ENCODE measurements around the gene TMEM54.

Gene TMEM54

DNA sequence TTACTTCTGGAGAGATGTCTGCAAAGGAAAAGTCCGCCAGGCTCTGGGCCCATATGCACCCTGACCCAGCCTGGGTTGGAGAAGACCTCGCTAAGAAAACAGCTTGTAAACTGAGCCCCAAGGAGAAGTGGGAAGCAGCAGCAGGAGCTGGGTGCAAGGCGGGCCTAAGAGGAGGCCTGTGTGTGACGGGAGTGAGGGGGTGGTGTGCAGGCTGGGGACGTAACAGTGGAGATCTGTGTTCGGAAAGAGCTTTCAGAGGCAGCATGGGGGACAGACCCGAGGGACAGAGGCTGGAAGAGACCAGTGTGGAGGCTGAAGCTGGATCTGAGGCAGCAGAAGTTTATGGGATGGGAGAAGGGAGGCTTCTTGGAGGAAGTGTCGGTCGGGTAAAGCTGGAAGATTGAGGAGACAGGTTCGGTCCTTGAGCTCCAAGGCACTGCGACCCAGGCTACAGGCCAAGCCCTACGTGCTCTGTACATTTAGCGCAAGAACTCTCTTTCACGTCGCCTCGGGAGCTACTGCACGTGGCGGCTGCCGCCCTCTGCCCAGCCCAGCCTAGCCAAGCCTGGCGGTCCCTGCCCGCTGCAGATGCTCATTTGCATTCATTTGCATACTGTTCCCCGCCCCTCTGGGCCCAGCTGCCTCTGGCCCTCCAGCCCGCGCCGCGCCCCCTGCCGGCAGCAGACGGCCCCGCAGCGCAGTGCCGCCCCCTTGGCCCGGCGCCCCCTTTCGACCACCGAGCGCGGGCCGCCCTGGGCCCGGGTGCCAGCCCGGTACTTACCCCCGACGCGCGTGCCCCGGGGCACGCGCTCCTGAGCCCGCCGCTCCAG, 8.6 kb downstream of the TMEM54 start:
- peak overlapping the region; percentile 63 for H3K4me3 ChIP-seq (ENCODE audit: low read length)
- H3K27me3 ChIP-seq (replicated peaks; ENCODE audit: control insufficient read depth, insufficient read depth, low read length): peaks cover 27% of the 10 kb centered on the region
- no peak overlapping the region for H3K9ac ChIP-seq (ENCODE audit: low read length)
- no peaks in the 10 kb centered on the region for H3K4me1 ChIP-seq (ENCODE audit: control insufficient read depth, insufficient read depth, low read length)
- DNase-seq (ENCODE audit: low read depth): peak; percentile 52
- no peaks in the 10 kb centered on the region for H3K36me3 ChIP-seq (ENCODE audit: control insufficient read depth, insufficient read depth, low read length, severe bottlenecking)
- H3K9me3 ChIP-seq (ENCODE audit: control insufficient read depth, low read length): no peaks in the 10 kb centered on the region

DNA sequence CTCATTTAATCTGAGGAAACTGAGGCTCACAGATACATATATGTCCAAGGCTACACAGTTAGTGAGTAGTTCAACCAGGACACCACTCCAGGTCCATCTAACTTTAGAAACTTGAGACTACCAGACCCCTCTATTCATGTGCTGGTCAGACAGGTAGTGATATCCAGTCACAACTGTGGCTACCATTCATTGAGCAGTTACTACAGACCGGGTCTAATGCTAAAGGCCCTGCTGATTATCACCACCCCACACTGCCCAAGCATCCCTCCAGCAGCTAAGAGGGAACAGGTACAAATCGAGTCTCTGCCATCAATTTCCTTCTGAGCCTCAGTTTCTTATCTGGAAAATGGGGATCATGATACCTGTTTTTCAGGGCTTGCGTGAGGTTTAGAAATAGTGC, 9.6 kb downstream of the TMEM54 start:
- Histone ChIP-seq H3K4me1 (ENCODE audit: control insufficient read depth, insufficient read depth, low read length) (no peaks in the 10 kb centered on the region), H3K4me3 (ENCODE audit: low read length) (no peak overlapping the region), H3K9ac (ENCODE audit: low read length) (no peak overlapping the region), H3K36me3 (ENCODE audit: control insufficient read depth, insufficient read depth, low read length, severe bottlenecking) (no peaks in the 10 kb centered on the region), H3K27me3 (replicated peaks; ENCODE audit: control insufficient read depth, insufficient read depth, low read length) (peaks cover 36% of the 10 kb centered on the region), H3K9me3 (ENCODE audit: control insufficient read depth, low read length) (no peaks in the 10 kb centered on the region)
- no peak for DNase-seq (ENCODE audit: low read depth)

DNA sequence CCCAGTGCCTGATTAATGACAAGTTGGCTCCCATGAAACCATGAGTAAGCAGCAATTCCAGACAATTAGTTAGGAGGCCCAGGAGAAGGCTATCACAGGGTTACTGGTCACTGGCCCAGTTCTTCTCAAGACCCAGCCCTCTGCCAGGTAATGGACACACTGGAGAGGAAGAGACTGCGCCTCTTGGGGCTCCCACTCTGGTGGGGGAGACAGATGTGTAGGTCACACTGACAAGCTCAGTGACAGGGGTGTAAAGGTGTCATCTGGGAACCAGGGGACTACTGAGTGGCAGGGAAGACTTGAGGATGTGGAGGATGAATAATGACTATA, 10.0 kb downstream of the TMEM54 start:
- H3K27me3 ChIP-seq (replicated peaks; ENCODE audit: control insufficient read depth, insufficient read depth, low read length): peaks cover 36% of the 10 kb centered on the region
- H3K4me1 ChIP-seq (ENCODE audit: control insufficient read depth, insufficient read depth, low read length): no peaks in the 10 kb centered on the region
- no peaks in the 10 kb centered on the region for H3K36me3 ChIP-seq (ENCODE audit: control insufficient read depth, insufficient read depth, low read length, severe bottlenecking)
- H3K9ac ChIP-seq (ENCODE audit: low read length): no peak overlapping the region
- no peaks in the 10 kb centered on the region for H3K9me3 ChIP-seq (ENCODE audit: control insufficient read depth, low read length)
- no peak overlapping the region for H3K4me3 ChIP-seq (ENCODE audit: low read length)
- DNase-seq (ENCODE audit: low read depth): no peak

GRCh38 chr1:32890516-32891240, 10.5 kb downstream of the TMEM54 start:
- H3K9me3 ChIP-seq (ENCODE audit: control insufficient read depth, low read length): no peaks in the 10 kb centered on the region
- H3K36me3 ChIP-seq (ENCODE audit: control insufficient read depth, insufficient read depth, low read length, severe bottlenecking): no peaks in the 10 kb centered on the region
- H3K9ac ChIP-seq (ENCODE audit: low read length): no peak overlapping the region
- no peaks in the 10 kb centered on the region for H3K4me1 ChIP-seq (ENCODE audit: control insufficient read depth, insufficient read depth, low read length)
- H3K27me3 ChIP-seq (replicated peaks; ENCODE audit: control insufficient read depth, insufficient read depth, low read length): peaks cover 39% of the 10 kb centered on the region
- DNase-seq (ENCODE audit: low read depth): no peak
- no peak overlapping the region for H3K4me3 ChIP-seq (ENCODE audit: low read length)

DNA sequence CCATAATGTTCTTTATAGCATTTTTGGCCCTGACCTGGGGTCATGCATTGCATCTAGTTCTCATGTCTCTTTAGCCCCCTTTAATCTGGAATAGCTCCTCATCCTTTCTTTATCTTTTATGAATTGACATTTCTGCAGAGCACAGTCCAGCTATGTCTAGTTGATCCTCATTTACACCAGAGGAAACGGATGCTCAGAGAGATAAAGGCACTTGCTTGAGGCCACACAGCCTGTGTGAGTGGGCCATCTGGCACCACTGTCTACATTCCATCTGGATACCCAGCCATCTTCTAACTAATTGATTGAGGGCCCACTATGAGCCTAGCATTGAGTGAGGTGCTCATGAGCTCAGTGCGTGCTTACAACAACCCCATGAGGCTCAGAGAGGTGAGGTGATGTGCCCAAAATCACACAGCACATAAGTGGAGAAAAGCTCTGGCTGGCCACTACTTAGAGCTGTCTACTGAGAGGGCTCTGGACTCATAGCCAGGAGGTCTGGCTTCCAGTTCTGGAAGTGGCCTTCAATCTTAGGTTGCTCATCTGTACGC, 11.4 kb downstream of the TMEM54 start:
- Histone ChIP-seq H3K4me1 (ENCODE audit: control insufficient read depth, insufficient read depth, low read length) (no peaks in the 10 kb centered on the region), H3K9ac (ENCODE audit: low read length) (no peak overlapping the region), H3K36me3 (ENCODE audit: control insufficient read depth, insufficient read depth, low read length, severe bottlenecking) (no peaks in the 10 kb centered on the region), H3K27me3 (replicated peaks; ENCODE audit: control insufficient read depth, insufficient read depth, low read length) (peaks cover 48% of the 10 kb centered on the region), H3K4me3 (ENCODE audit: low read length) (no peak overlapping the region), H3K9me3 (ENCODE audit: control insufficient read depth, low read length) (no peaks in the 10 kb centered on the region)
- DNase-seq (ENCODE audit: low read depth): no peak

- Histone ChIP-seq H3K36me3 (ENCODE audit: control insufficient read depth, insufficient read depth, low read length, severe bottlenecking) (no peaks in the 10 kb centered on the region), H3K9me3 (ENCODE audit: control insufficient read depth, low read length) (no peaks in the 10 kb centered on the region), H3K4me1 (ENCODE audit: control insufficient read depth, insufficient read depth, low read length) (no peaks in the 10 kb centered on the region), H3K9ac (ENCODE audit: low read length) (no peak overlapping the region), H3K27me3 (replicated peaks; ENCODE audit: control insufficient read depth, insufficient read depth, low read length) (peaks cover 56% of the 10 kb centered on the region), H3K4me3 (ENCODE audit: low read length) (no peak overlapping the region)
- DNase-seq (ENCODE audit: low read depth): no peak
Measured at GRCh38 chr1:32888677-32889420, 12.3 kb downstream of the TMEM54 start.

DNA sequence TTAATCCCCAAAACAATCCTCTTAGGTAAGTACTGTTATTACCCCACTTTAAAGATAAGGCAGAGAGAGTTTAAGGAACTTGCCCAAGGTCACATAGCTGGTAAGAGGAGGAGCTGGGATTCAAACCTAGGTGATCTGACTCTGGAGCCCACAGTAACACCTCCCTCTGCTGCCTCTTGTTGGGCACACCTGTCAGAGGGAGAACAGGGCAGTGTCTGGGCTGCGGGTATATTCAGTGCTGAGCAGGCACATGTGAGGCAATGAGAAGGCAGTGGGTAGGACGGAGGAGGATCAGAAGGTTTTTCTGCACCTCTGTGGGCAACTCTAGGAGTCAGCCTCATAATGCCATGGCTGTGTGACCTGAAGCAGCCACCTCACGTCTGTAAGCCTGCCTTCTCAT, 13.1 kb downstream of the TMEM54 start:
- DNase-seq (ENCODE audit: low read depth): no peak
- no peak overlapping the region for H3K9ac ChIP-seq (ENCODE audit: low read length)
- H3K4me1 ChIP-seq (ENCODE audit: control insufficient read depth, insufficient read depth, low read length): no peaks in the 10 kb centered on the region
- no peaks in the 10 kb centered on the region for H3K36me3 ChIP-seq (ENCODE audit: control insufficient read depth, insufficient read depth, low read length, severe bottlenecking)
- H3K9me3 ChIP-seq (ENCODE audit: control insufficient read depth, low read length): no peaks in the 10 kb centered on the region
- no peak overlapping the region for H3K4me3 ChIP-seq (ENCODE audit: low read length)
- peaks cover 63% of the 10 kb centered on the region for H3K27me3 ChIP-seq (replicated peaks; ENCODE audit: control insufficient read depth, insufficient read depth, low read length)

- Histone ChIP-seq H3K9ac (ENCODE audit: low read length) (no peak overlapping the region), H3K4me1 (ENCODE audit: control insufficient read depth, insufficient read depth, low read length) (no peaks in the 10 kb centered on the region), H3K36me3 (ENCODE audit: control insufficient read depth, insufficient read depth, low read length, severe bottlenecking) (no peaks in the 10 kb centered on the region), H3K9me3 (ENCODE audit: control insufficient read depth, low read length) (no peaks in the 10 kb centered on the region), H3K4me3 (ENCODE audit: low read length) (no peak overlapping the region), H3K27me3 (replicated peaks; ENCODE audit: control insufficient read depth, insufficient read depth, low read length) (peaks cover 62% of the 10 kb centered on the region)
- no peak for DNase-seq (ENCODE audit: low read depth)
Measured at GRCh38 chr1:32887623-32888022, 13.6 kb downstream of the TMEM54 start.

GRCh38 chr1:32886828-32887414, 14.3 kb downstream of the TMEM54 start:
- Histone ChIP-seq H3K4me3 (ENCODE audit: low read length) (no peak overlapping the region), H3K27me3 (replicated peaks; ENCODE audit: control insufficient read depth, insufficient read depth, low read length) (peaks cover 58% of the 10 kb centered on the region), H3K36me3 (ENCODE audit: control insufficient read depth, insufficient read depth, low read length, severe bottlenecking) (no peaks in the 10 kb centered on the region), H3K9ac (ENCODE audit: low read length) (no peak overlapping the region), H3K4me1 (ENCODE audit: control insufficient read depth, insufficient read depth, low read length) (no peaks in the 10 kb centered on the region), H3K9me3 (ENCODE audit: control insufficient read depth, low read length) (no peaks in the 10 kb centered on the region)
- DNase-seq (ENCODE audit: low read depth): no peak

DNA sequence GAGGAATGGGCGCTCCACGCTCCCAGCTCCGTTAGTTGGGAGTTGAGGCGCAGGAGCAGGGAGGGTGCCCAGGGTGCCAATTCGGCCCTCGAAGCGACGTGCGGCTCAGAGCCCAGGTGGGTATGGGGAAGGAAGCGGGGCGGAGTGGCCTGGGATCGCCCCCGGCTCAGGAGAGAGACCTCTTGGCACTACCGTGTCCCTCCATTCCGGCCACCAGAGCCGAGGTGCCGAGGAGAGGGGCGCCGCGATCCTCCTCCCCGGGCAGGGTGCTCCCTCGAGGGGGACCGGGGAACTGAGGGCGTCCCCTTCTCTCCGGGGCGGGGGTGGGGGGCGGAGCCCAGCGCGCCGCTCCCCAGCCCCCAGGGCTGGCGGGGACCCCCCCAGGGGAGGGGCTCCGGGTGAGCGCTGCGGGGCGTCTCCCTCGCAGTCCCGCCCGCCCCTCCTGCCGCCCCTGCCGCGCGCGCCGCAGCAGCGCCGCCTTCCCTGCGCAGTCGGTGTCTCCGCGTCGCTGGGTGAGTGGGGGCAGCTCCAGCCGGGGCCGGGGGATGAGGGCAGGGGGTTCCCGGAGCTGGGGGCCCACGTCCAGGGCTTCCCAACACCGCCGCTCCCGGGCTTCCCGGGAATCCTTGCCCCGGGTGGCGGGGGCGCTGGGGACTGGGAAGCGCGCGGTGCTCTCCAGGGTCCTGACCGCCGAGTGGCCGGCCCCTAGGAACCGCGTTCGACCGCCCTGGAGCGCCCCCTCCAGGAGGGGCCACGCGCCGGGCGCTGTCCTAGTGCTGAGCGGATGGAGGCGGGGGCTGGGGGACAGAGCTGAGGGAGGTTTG, 15.0 kb downstream of the TMEM54 start, which contains the start of gene HPCA:
TSS of gene HPCA (plus strand) at position 488 of the 824 bp plus-strand sequence. CDS start 2,408 bp downstream, outside the sequence.
- no peaks in the 10 kb centered on the region for H3K9me3 ChIP-seq (ENCODE audit: control insufficient read depth, low read length)
- no peak within 1 kb of the TSS for H3K4me3 ChIP-seq (ENCODE audit: low read length)
- H3K9ac ChIP-seq (ENCODE audit: low read length): no peak within 1 kb of the TSS
- peaks cover 53% of the 10 kb centered on the region for H3K27me3 ChIP-seq (replicated peaks; ENCODE audit: control insufficient read depth, insufficient read depth, low read length)
- peak; percentile 74 for DNase-seq (ENCODE audit: low read depth)
- H3K4me1 ChIP-seq (ENCODE audit: control insufficient read depth, insufficient read depth, low read length): no peaks in the 10 kb centered on the region
- H3K36me3 ChIP-seq (ENCODE audit: control insufficient read depth, insufficient read depth, low read length, severe bottlenecking): no peaks in the 10 kb centered on the region

Data from adipocyte (in vitro differentiated cells).